ENCODE data around the gene SCN5A.

DNA sequence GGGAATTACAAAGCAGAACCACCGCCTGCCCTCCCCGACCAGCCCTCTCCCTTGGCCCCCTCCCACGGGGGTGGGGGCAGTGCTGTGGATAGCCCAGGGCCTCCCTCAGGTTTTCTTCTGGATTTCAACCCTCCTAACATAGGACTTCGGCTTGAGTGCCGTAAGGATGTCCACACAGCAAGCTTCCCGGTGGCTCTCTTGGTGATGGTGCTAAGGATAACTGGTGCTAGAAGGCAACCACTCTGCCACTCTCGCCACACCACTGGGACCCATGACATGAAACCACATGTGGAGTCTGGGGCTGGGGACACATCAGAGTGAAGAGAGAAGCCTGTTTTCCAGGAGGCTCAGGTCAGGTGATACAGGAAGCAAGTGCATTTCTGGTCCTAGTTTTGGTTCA is 35.4 kb downstream of the SCN5A start:
- TF ChIP-seq, protein P1, sequence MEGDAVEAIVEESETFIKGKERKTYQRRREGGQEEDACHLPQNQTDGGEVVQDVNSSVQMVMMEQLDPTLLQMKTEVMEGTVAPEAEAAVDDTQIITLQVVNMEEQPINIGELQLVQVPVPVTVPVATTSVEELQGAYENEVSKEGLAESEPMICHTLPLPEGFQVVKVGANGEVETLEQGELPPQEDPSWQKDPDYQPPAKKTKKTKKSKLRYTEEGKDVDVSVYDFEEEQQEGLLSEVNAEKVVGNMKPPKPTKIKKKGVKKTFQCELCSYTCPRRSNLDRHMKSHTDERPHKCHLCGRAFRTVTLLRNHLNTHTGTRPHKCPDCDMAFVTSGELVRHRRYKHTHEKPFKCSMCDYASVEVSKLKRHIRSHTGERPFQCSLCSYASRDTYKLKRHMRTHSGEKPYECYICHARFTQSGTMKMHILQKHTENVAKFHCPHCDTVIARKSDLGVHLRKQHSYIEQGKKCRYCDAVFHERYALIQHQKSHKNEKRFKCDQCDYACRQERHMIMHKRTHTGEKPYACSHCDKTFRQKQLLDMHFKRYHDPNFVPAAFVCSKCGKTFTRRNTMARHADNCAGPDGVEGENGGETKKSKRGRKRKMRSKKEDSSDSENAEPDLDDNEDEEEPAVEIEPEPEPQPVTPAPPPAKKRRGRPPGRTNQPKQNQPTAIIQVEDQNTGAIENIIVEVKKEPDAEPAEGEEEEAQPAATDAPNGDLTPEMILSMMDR (IDR thresholded peaks at IDR 0.05): no peak
- TF ChIP-seq POLR2A (IDR thresholded peaks at IDR 0.05): no peak
